GM10266 (cell line): ENCODE results near the gene SLC8A1.

Experiments used
- DNase-seq: peaks from one replicate; pipeline ENCODE4 v3.0.0; 2012; ENCODE audit errors: extremely low spot score
- TF ChIP-seq, protein P1 (sequence below): IDR thresholded peaks from 2 replicates; pipeline ENCODE4 v1.5.1; 2012; ENCODE audit warnings: mild to moderate bottlenecking, low read depth; ENCODE audit not compliant: control insufficient read depth, insufficient read depth; ENCODE audit errors: missing control alignments

Gene SLC8A1

DNA sequence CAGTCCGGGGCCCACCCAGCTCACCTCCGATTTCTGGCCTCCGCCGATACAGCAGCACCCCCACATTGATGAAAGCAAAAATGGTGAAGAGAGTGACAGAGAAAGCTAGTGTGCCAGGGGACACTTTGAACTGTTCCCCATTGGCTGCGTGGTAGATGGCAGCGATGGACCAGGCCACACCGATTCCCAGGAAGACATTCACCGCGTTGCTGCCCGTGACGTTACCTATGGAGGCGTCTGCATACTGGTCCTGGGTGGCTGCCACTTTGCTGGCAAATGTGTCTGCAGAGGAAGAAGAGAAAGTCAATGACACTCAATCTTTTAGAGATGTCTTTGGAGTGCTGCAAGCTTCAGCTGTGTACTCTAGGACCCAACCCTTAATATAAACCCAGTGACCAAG lies 336.5 kb downstream of the SLC8A1 start:
- DNase-seq = no peak
- TF ChIP-seq, protein P1, sequence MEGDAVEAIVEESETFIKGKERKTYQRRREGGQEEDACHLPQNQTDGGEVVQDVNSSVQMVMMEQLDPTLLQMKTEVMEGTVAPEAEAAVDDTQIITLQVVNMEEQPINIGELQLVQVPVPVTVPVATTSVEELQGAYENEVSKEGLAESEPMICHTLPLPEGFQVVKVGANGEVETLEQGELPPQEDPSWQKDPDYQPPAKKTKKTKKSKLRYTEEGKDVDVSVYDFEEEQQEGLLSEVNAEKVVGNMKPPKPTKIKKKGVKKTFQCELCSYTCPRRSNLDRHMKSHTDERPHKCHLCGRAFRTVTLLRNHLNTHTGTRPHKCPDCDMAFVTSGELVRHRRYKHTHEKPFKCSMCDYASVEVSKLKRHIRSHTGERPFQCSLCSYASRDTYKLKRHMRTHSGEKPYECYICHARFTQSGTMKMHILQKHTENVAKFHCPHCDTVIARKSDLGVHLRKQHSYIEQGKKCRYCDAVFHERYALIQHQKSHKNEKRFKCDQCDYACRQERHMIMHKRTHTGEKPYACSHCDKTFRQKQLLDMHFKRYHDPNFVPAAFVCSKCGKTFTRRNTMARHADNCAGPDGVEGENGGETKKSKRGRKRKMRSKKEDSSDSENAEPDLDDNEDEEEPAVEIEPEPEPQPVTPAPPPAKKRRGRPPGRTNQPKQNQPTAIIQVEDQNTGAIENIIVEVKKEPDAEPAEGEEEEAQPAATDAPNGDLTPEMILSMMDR = no peak

DNA sequence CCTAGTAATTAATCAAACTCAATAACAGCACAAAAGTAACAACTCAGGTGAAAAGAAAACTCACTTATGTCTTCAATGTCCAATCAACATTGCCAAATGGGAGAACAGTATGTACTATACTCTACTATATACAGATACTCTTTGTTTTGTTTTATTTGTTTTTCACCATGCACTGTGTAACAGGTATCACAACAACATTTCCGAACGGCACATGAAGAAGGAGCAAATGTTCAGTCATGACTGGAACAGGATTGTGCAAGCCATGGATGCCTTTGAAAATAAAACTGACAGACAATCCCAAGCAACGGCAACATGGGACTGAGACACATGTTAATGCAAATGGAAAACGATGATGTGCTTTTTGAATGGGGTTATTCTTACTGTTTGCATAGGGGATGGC lies 337.9 kb downstream of the SLC8A1 start:
- DNase-seq = no peak
- TF ChIP-seq, protein P1 = no peak

DNA sequence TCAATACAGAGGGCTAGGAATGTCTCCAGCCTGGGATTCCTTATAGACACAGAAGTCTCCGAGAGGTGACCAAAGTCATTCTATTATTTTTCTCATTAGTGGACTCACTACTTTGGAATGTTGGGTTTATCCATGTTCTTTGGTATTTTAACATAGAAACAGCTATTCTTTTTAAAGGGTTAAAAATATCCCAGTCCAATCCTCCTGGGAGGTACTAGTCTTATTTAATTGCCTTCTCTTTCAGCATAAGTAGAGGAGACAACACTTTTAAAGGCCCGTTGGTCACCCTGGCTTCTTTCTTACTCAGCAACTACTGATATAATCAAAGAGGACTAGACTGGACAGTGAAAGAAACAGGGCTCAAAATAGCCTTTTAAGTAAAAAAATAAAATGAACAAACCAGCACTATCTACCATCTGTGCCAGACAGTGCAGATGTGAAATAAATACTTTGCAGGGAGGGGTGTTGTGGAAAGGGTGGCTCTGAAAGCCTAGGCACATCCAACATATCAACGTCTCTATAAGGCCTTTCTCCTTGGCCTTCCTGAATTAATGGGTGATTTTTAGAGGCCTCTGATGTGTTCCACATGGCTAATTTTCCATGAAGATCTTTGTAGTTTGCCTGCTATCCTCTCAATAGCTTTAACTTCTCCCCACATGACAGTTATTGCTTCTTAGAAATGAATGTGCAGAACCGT lies 338.5 kb downstream of the SLC8A1 start:
- TF ChIP-seq, protein P1 = no peak
- DNase-seq = no peak

DNA sequence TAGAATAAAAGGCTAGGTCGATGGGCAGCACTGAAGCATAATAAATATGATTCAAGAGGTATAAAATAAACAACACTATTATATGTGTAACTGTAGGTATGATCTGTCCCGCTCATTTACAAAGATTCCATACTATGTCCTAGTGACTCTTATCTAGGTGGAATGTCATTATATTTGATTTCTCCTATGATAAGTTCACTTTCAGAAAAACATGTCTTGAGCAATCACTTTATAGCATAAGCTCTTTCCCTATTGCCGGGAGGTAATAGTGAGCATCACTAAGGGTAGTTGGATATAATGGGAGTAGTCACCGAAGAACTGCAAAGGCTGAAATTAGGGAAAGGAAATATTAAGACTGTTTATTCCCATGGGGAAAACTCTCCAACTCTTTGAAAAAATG lies 342.5 kb downstream of the SLC8A1 start:
- TF ChIP-seq, protein P1 = no peak

DNA sequence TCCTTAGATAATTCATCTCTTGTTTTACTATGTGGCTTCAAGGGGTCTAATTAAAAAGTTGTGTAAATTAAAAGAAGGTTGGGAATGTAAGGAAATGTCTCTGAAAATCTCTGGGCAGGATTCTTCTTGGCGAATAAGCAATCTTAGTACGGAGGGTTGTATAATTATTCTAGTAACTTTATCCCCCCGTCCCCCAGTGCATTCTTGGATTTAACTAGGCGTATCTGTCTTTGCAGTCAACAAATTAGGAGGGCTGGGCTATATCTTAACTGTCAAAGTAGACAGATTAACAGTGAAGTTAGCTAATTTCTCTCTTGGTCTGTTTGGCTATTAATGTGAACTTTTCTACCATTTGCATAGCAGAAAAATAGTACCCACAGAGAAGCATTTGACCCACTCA lies 343.0 kb downstream of the SLC8A1 start:
- DNase-seq = no peak
- TF ChIP-seq, protein P1 = no peak

More for the DNA sequence above, 342.5 kb downstream of the SLC8A1 start:
- DNase-seq = no peak

DNA sequence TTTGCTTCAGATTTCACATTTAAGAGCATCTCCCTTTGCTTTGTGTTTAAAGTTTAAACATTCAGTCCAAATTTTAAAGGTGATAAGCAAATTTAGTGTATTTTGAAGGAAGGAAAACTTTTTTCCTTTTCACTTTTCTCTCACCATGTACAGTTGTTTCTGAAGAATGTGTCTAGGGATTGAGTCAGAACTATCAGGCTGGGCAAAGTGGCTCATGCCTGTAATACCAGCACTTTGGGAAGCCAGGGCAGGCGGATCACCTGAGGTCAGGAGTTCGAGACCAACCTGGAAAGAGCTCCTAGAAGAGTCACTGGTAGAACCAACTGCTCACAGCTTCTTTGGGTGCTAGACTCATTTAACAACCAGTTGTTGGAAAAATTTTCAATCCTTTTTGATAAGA lies 345.8 kb downstream of the SLC8A1 start:
- DNase-seq = no peak
- TF ChIP-seq, protein P1 = no peak

DNA sequence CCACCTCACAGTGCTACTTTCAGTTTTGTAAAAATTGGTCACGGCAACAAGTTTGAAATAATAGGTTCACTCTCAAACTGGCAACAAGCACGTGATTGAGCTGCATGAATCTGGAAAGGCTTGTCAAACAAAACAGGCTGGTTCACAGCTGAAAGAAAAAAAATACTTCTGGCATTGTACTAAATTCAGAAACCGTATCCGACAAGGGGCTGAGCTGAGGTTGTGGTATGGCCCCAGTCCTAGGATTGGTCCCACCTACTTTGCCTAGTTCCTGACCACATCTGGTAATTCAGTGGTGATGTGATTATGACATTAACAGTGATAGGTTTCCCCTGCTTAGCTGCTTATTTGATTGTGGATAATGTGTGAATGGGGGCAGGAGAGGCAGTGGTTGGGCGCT lies 346.3 kb downstream of the SLC8A1 start:
- TF ChIP-seq, protein P1 = no peak
- no peak for DNase-seq
